ENCODE results near the gene CD2AP.

Gene CD2AP

GRCh38 chr6:47475319-47475816, 2.2 kb upstream of the CD2AP start:
- TF ChIP-seq POLR2AphosphoS5 (IDR thresholded peaks at IDR 0.05; ENCODE audit: low read depth, low read length) (no peak), REST (IDR thresholded peaks at IDR 0.05; ENCODE audit: insufficient read depth in 1 of 2, low read depth in 2 of 2, low read length in 2 of 2) (no peak), FOXP2 (optimal IDR thresholded peaks at IDR 0.05; ENCODE audit: borderline replicate concordance, extremely low read depth, extremely low read length, insufficient read depth) (no peak), TAF1 (IDR thresholded peaks at IDR 0.05; ENCODE audit: borderline replicate concordance, insufficient read depth, low read length) (no peak), SIN3A (IDR thresholded peaks at IDR 0.05; ENCODE audit: borderline replicate concordance, insufficient read depth, low read length) (no peak)

GRCh38 chr6:47476781-47477496, 650 bp upstream of the CD2AP start:
- TF ChIP-seq SIN3A (IDR thresholded peaks at IDR 0.05; ENCODE audit: borderline replicate concordance, insufficient read depth, low read length) (no peak), REST (IDR thresholded peaks at IDR 0.05; ENCODE audit: insufficient read depth in 1 of 2, low read depth in 2 of 2, low read length in 2 of 2) (no peak), POLR2AphosphoS5 (IDR thresholded peaks at IDR 0.05; ENCODE audit: low read depth, low read length) (no peak), TAF1 (IDR thresholded peaks at IDR 0.05; ENCODE audit: borderline replicate concordance, insufficient read depth, low read length) (no peak), FOXP2 (optimal IDR thresholded peaks at IDR 0.05; ENCODE audit: borderline replicate concordance, extremely low read depth, extremely low read length, insufficient read depth) (no peak)

GRCh38 chr6:47478233-47479139, 897 bp downstream of the CD2AP start:
- TF ChIP-seq FOXP2 (optimal IDR thresholded peaks at IDR 0.05; ENCODE audit: borderline replicate concordance, extremely low read depth, extremely low read length, insufficient read depth), result no peak
- peak; percentile 13; the same call in 1 of the 2 replicates for TF ChIP-seq POLR2AphosphoS5 (IDR thresholded peaks at IDR 0.05; ENCODE audit: low read depth, low read length)
- no peak for TF ChIP-seq SIN3A (IDR thresholded peaks at IDR 0.05; ENCODE audit: borderline replicate concordance, insufficient read depth, low read length)
- TF ChIP-seq REST (IDR thresholded peaks at IDR 0.05; ENCODE audit: insufficient read depth in 1 of 2, low read depth in 2 of 2, low read length in 2 of 2), result 0 out of 4 replicates have a peak, but pooled peaks of 1 of the 2 experiments have one; percentile 6
- TF ChIP-seq TAF1 (IDR thresholded peaks at IDR 0.05; ENCODE audit: borderline replicate concordance, insufficient read depth, low read length), result no peak

- TF ChIP-seq POLR2AphosphoS5 (IDR thresholded peaks at IDR 0.05; ENCODE audit: low read depth, low read length), result 0 out of 2 replicates have a peak, but pooled peaks have one; percentile 33
- no peak for TF ChIP-seq REST (IDR thresholded peaks at IDR 0.05; ENCODE audit: insufficient read depth in 1 of 2, low read depth in 2 of 2, low read length in 2 of 2)
These were observed 1.5 kb downstream of the CD2AP start for GRCh38 chr6:47479140-47479508.

All from PFSK-1 (cell line).